IMR-90 (cell line): ENCODE measurements around the gene SETSIP. TPM values are rescaled to one million over a fixed set of nuclear protein-coding genes. Genes with fewer than 3 reads are reported as not detected.

Experiments used
- ATAC-seq: fragments of 200-7000 bp; cut with Tn5 transposase; 2 replicates; pipeline ENCODE4 v1.9.1; 2020; ENCODE audit warnings: low read depth, mild to moderate bottlenecking, moderate library complexity
- BruUV-seq: library from RNA; stranded (reverse); fragments of 400-500 nt; replicated peaks from 2 replicates; lab custom pipeline; 2021; lab: Mats Ljungman, UMichigan
- CTCF ChIA-PET: fragments of 300-600 bp; formaldehyde crosslinking; extraction: SDS; loops from one replicate; lab custom pipeline; 2021; ENCODE audit warnings: antibody characterized with exemption; lab: Yijun Ruan, JAX
- POLR2A ChIA-PET: fragments of 300-600 bp; sonication (Branson Sonifier 250); formaldehyde crosslinking; loops from one replicate; lab custom pipeline; 2022; ENCODE audit warnings: antibody characterized with exemption; ENCODE audit not compliant: unreplicated experiment; lab: Charles Lee
- DNase-seq: peaks from one replicate; pipeline ENCODE4 v3.0.0; 2013
- H2AFZ ChIP-seq: replicated peaks from 2 replicates; pipeline ENCODE3; 2013; ENCODE audit warnings: low read length, mild to moderate bottlenecking; ENCODE audit not compliant: poor library complexity
- H2AK5ac ChIP-seq: 2 replicates; pipeline ENCODE4 v1.6.1; 2013; ENCODE audit warnings: low read depth, low read length, inconsistent platforms
- H2AK9ac ChIP-seq: replicated peaks from 2 replicates; pipeline ENCODE3; 2013; ENCODE audit warnings: mild to moderate bottlenecking, low read depth, low read length, moderate library complexity; ENCODE audit not compliant: poor library complexity
- H2BK120ac ChIP-seq: 2 replicates; pipeline ENCODE4 v1.6.1; 2013; ENCODE audit warnings: low read depth, low read length, inconsistent platforms
- H2BK15ac ChIP-seq: 3 replicates; pipeline ENCODE4 v1.6.1; 2013; ENCODE audit warnings: low read depth, low read length, inconsistent platforms
- H2BK20ac ChIP-seq: 2 replicates; pipeline ENCODE4 v1.6.1; 2013; ENCODE audit warnings: low read depth, mild to moderate bottlenecking, inconsistent platforms, low read length, moderate library complexity
- H2BK5ac ChIP-seq: 2 replicates; pipeline ENCODE4 v1.6.1; 2013; ENCODE audit warnings: mild to moderate bottlenecking, low read depth, low read length, inconsistent platforms; ENCODE audit not compliant: poor library complexity, severe bottlenecking
- H3K14ac ChIP-seq: replicated peaks from 2 replicates; pipeline ENCODE4 v1.6.1; 2013; ENCODE audit warnings: low read depth, low read length, inconsistent platforms
- H3K18ac ChIP-seq: 2 replicates; pipeline ENCODE4 v1.6.1; 2013; ENCODE audit warnings: low read depth, low read length, control low read depth
- H3K23ac ChIP-seq: 2 replicates; pipeline ENCODE4 v1.6.1; 2013; ENCODE audit warnings: low read depth, low read length, inconsistent platforms
- H3K27ac ChIP-seq: 2 replicates; pipeline ENCODE4 v1.5.1; 2013; ENCODE audit warnings: mild to moderate bottlenecking, control low read depth, low read length; ENCODE audit not compliant: insufficient read depth
- H3K27me3 ChIP-seq: 2 replicates; pipeline ENCODE4 v1.6.1; 2013; ENCODE audit warnings: low read length; ENCODE audit not compliant: control insufficient read depth, insufficient read depth
- H3K36me3 ChIP-seq: 2 replicates; pipeline ENCODE4 v1.6.1; 2013; ENCODE audit warnings: low read length, mixed read lengths; ENCODE audit not compliant: control insufficient read depth, insufficient read depth
- H3K4ac ChIP-seq: 2 replicates; pipeline ENCODE4 v1.6.1; 2013; ENCODE audit warnings: low read depth, low read length, inconsistent platforms
- H3K4me1 ChIP-seq: 2 replicates; pipeline ENCODE4 v1.6.1; 2013; ENCODE audit warnings: low read length, mixed read lengths; ENCODE audit not compliant: control insufficient read depth, insufficient read depth
- H3K4me2 ChIP-seq: 2 replicates; pipeline ENCODE4 v1.6.1; 2013; ENCODE audit warnings: low read depth, mild to moderate bottlenecking, control low read depth, low read length, moderate library complexity
- H3K4me3 ChIP-seq: 2 replicates; pipeline ENCODE4 v1.5.1; 2013; ENCODE audit warnings: low read depth, mild to moderate bottlenecking, control low read depth, low read length, moderate library complexity; ENCODE audit not compliant: insufficient read depth
- H3K56ac ChIP-seq: 2 replicates; pipeline ENCODE4 v1.6.1; 2013; ENCODE audit warnings: low read length, inconsistent platforms; ENCODE audit not compliant: insufficient read depth; ENCODE audit errors: extremely low read depth
- H3K79me1 ChIP-seq, 2 experiments: 2 replicates each; pipeline ENCODE4 v1.6.1; 2013; ENCODE audit warnings: low read length in 2 of 2, inconsistent platforms in 1 of 2, low read depth in 1 of 2
- H3K9ac ChIP-seq: 2 replicates; pipeline ENCODE4 v1.6.1; 2013; ENCODE audit warnings: low read depth, low read length, control low read depth
- H3K9me1 ChIP-seq: 2 replicates; pipeline ENCODE4 v1.6.1; 2013; ENCODE audit warnings: low read length, inconsistent platforms; ENCODE audit not compliant: insufficient read depth
- H3K9me3 ChIP-seq: 2 replicates; pipeline ENCODE4 v1.6.1; 2013; ENCODE audit warnings: low read length; ENCODE audit not compliant: control insufficient read depth, insufficient read depth
- H4K20me1 ChIP-seq: 2 replicates; pipeline ENCODE4 v1.6.1; 2013; ENCODE audit warnings: low read length, inconsistent platforms; ENCODE audit not compliant: insufficient read depth
- H4K5ac ChIP-seq: 2 replicates; pipeline ENCODE4 v1.6.1; 2013; ENCODE audit warnings: mild to moderate bottlenecking, low read depth, low read length, control low read depth
- H4K8ac ChIP-seq, 2 experiments: 2 replicates each; pipeline ENCODE4 v1.6.1; 2013; ENCODE audit warnings: low read depth in 2 of 2, low read length in 2 of 2, control low read depth in 1 of 2, inconsistent platforms in 1 of 2
- H4K91ac ChIP-seq: 2 replicates; pipeline ENCODE4 v1.6.1; 2013; ENCODE audit warnings: low read depth, low read length, inconsistent platforms; ENCODE audit not compliant: insufficient read depth
- CEBPB ChIP-seq: IDR thresholded peaks from 2 replicates; pipeline ENCODE4 v1.6.1; 2012; ENCODE audit warnings: low read depth, low read length, improper control_type of control experiment
- USF2 ChIP-seq: fragments of 150-350 bp; IDR thresholded peaks from 2 replicates; pipeline ENCODE4 v1.6.1; 2017; ENCODE audit warnings: mild to moderate bottlenecking, antibody characterized with exemption, low read length, low read depth
- WGBS, 2 experiments: methylation state at CpG; one replicate each; pipeline versions ENCODE4 v1.1.5 to v1.1.7; 2013; ENCODE audit warnings: missing lambda C conversion rate in 2 of 2; ENCODE audit not compliant: insufficient read length in 1 of 2; ENCODE audit errors: extremely low coverage in 2 of 2; 5-methylcytosine and 5-hydroxymethylcytosine counted together
- dilution Hi-C: fragments of 300-500 bp; cut with HindIII; formaldehyde crosslinking; loops from one replicate; pipeline ENCODE4 v1.14.3; 2018; ENCODE audit warnings: low sequenced_read_pairs; ENCODE audit not compliant: unreplicated experiment
- in situ Hi-C: fragments of 300-500 bp; cut with MboI; formaldehyde crosslinking; loops from 3 replicates; pipeline ENCODE4 v1.14.3; 2019; ENCODE audit warnings: low sequenced_read_pairs, inconsistent platforms, mixed read lengths
- intact Hi-C: fragments of 100-400 bp; cut with micrococcal nuclease; formaldehyde crosslinking; loops from 2 replicates; pipeline ENCODE4 v1.10.0; 2022
- polyA plus RNA-seq, 3 experiments: library from polyadenylated mRNA; depleted of rRNA; stranded (reverse); fragments of >200 nt; gene quantifications; 2 replicates each; pipeline ENCODE4 v1.2.3, GENCODE V29; 2012; ENCODE audit warnings: low replicate concordance in 1 of 3
- total RNA-seq: library from RNA; depleted of rRNA; stranded (reverse); fragments of >200 nt; gene quantifications from 2 replicates; pipeline ENCODE4 v1.2.3, GENCODE V29; 2012

The SETSIP gene
- total and polyA plus RNA-seq, 2 of the 4 experiments (the other 2 are of a cell fraction): not detected

GRCh38 chr1:92030656-92031107 is 44.5 kb downstream of the SETSIP start:
- Histone ChIP-seq H3K23ac (peak overlapping the region; percentile 89; the same call in 1 of the 2 replicates), H2BK20ac (0 out of 2 replicates have a peak overlapping the region, but pooled peaks have one; percentile 47), H3K9ac (peak overlapping the region; percentile 22; the same call in 1 of the 2 replicates), H3K14ac (peak overlapping the region; percentile 77; the same call in 1 of the 2 replicates), H4K20me1 (no peaks in the 10 kb centered on the region), H3K4ac (peak overlapping the region; percentile 37; the same call in 1 of the 2 replicates), H4K91ac (no peak overlapping the region), H3K56ac (no peak overlapping the region), H3K27me3 (no peaks in the 10 kb centered on the region), H3K4me2 (peak overlapping the region; percentile 49), H2BK15ac (0 out of 3 replicates have a peak overlapping the region, but pooled peaks have one; percentile 42), H3K9me3 (no peaks in the 10 kb centered on the region), H4K8ac (peak overlapping the region; percentile 43 to 63; a peak in 2 of 4 replicates), H2BK5ac (peak overlapping the region; percentile 12), H2AK5ac (no peak overlapping the region), H2AFZ (peak overlapping the region; percentile 95), H3K4me3 (peak overlapping the region; percentile 76), H3K79me1 (no peaks in the 10 kb centered on the region; a peak in 1 of 4 replicates), H2BK120ac (peak overlapping the region; percentile 40; the same call in 1 of the 2 replicates), H3K36me3 (no peaks in the 10 kb centered on the region), H2AK9ac (no peak overlapping the region), H3K4me1 (peaks cover 6% of the 10 kb centered on the region), H4K5ac (0 out of 2 replicates have a peak overlapping the region, but pooled peaks have one; percentile 19), H3K27ac (no peak overlapping the region), H3K9me1 (peaks cover 4% of the 10 kb centered on the region; the same call in 1 of the 2 replicates), H3K18ac (no peak overlapping the region)
- POLR2A ChIA-PET: interaction anchor here (0.6 kb wide), 1 partner anchor 15 kb away, joined by 3 read pairs; no protein-coding TSS in a partner anchor
- intact Hi-C loops: no loop called here
- in situ Hi-C loops: no loop called here
- TF ChIP-seq CEBPB (peak; percentile 23; the same call in 1 of the 2 replicates), USF2 (no peak)
- ATAC-seq (peak; percentile 42), DNase-seq (peak; percentile 72)
- CTCF ChIA-PET: interaction anchor here (1.3 kb wide), 1 partner anchor 236 kb away, joined by 3 read pairs; no protein-coding TSS in a partner anchor
- WGBS, 2 experiments: 50% methylated on average over 1 of the region's 4 CpGs; no CpG with 5 or more reads in 1 of the 2 experiments
- dilution Hi-C loops: no loop called here
- BruUV-seq: no TSS peak
